ENCODE results near the gene PPP1R8. TPM values are rescaled to one million over a fixed set of nuclear protein-coding genes. Genes with fewer than 3 reads are reported as not detected.
A peak's percentile ranks its signal among the peaks of the same experiment; 100 is the strongest.

PPP1R8 gene

GRCh38 chr1:27891196-27891889, 60.8 kb downstream of the PPP1R8 start:
- Histone ChIP-seq H3K4me3 (ENCODE audit: low read length) (no peak overlapping the region), H2BK5ac (ENCODE audit: low read length) (no peak overlapping the region), H3K4me1 (ENCODE audit: control insufficient read depth, low read depth, low read length) (no peaks in the 10 kb centered on the region), H4K5ac (ENCODE audit: low read length) (no peak overlapping the region), H3K4ac (ENCODE audit: low read depth, low read length) (no peak overlapping the region), H3K27me3 (ENCODE audit: insufficient read depth, low read length, poor library complexity) (no peaks in the 10 kb centered on the region), H3K4me2 (ENCODE audit: low read length) (no peak overlapping the region), H4K8ac (ENCODE audit: low read depth, low read length) (no peak overlapping the region), H3K36me3 (ENCODE audit: control insufficient read depth, insufficient read depth, low read length) (peaks cover 7% of the 10 kb centered on the region), H2BK120ac (ENCODE audit: low read depth, low read length) (no peak overlapping the region), H3K27ac (ENCODE audit: low read depth, low read length) (no peak overlapping the region), H3K18ac (ENCODE audit: low read length) (no peak overlapping the region), H3K79me2 (ENCODE audit: control insufficient read depth, insufficient read depth, low read length) (no peaks in the 10 kb centered on the region), H2BK15ac (replicated peaks; ENCODE audit: low read depth) (no peak overlapping the region), H3K56ac (ENCODE audit: low read length) (no peak overlapping the region), H2AK5ac (ENCODE audit: low read length) (no peak overlapping the region), H3K9ac (ENCODE audit: low read length) (no peak overlapping the region), H3K79me1 (ENCODE audit: low read length) (no peaks in the 10 kb centered on the region), H3K23ac (ENCODE audit: low read length) (no peak overlapping the region)
- DNase-seq, result no peak
- WGBS (ENCODE audit: extremely low coverage, insufficient coverage, low lambda C conversion rate), result no CpG with 5 or more reads among the region's 7 CpGs

- H2BK15ac ChIP-seq (replicated peaks; ENCODE audit: low read depth), result no peak overlapping the region
- no peak overlapping the region for H3K23ac ChIP-seq (ENCODE audit: low read length)
- H3K56ac ChIP-seq (ENCODE audit: low read length), result no peak overlapping the region
- no peak for DNase-seq
- H3K4me3 ChIP-seq (ENCODE audit: low read length), result no peak overlapping the region
- no peak overlapping the region for H2BK5ac ChIP-seq (ENCODE audit: low read length)
- no peak overlapping the region for H2BK120ac ChIP-seq (ENCODE audit: low read depth, low read length)
- H3K27ac ChIP-seq (ENCODE audit: low read depth, low read length), result no peak overlapping the region
- H3K79me1 ChIP-seq (ENCODE audit: low read length), result no peaks in the 10 kb centered on the region
- WGBS (ENCODE audit: extremely low coverage, insufficient coverage, low lambda C conversion rate), result no CpG with 5 or more reads among the region's 3 CpGs
- H3K79me2 ChIP-seq (ENCODE audit: control insufficient read depth, insufficient read depth, low read length), result no peaks in the 10 kb centered on the region
- no peak overlapping the region for H3K4me2 ChIP-seq (ENCODE audit: low read length)
- no peak overlapping the region for H3K9ac ChIP-seq (ENCODE audit: low read length)
- no peak overlapping the region for H2AK5ac ChIP-seq (ENCODE audit: low read length)
- H4K8ac ChIP-seq (ENCODE audit: low read depth, low read length), result no peak overlapping the region
- no peak overlapping the region for H3K18ac ChIP-seq (ENCODE audit: low read length)
- H3K4me1 ChIP-seq (ENCODE audit: control insufficient read depth, low read depth, low read length), result no peaks in the 10 kb centered on the region
- no peak overlapping the region for H4K5ac ChIP-seq (ENCODE audit: low read length)
- H3K36me3 ChIP-seq (ENCODE audit: control insufficient read depth, insufficient read depth, low read length), result peaks cover 8% of the 10 kb centered on the region
- no peak overlapping the region for H3K4ac ChIP-seq (ENCODE audit: low read depth, low read length)
- H3K27me3 ChIP-seq (ENCODE audit: insufficient read depth, low read length, poor library complexity), result no peaks in the 10 kb centered on the region
Measured at GRCh38 chr1:27894521-27894920, 63.9 kb downstream of the PPP1R8 start.

Small RNAs within 50 kb of the gene (small RNA-seq; reads per million reads assigned to genes)
- gene RNU6-1245P (ENCODE audit: insufficient read depth) (not detected), gene SCARNA1 (ENCODE audit: insufficient read depth) (37.3 reads per million, percentile 94 among the genes with 10 or more reads in this experiment)

Data from mesendoderm (in vitro differentiated cells).